WTC11 (cell line): ENCODE data around the gene BRSK2.

ENCODE experiments used
- CBFB ChIP-seq: sonication (generic); formaldehyde crosslinking; IDR thresholded peaks from 2 replicates; pipeline ENCODE4 v1.8.1; 2022; ENCODE audit warnings: mild to moderate bottlenecking, low read depth, missing genetic modification reagents
- CTCF ChIP-seq: fragments of 200-600 bp; IDR thresholded peaks from 2 replicates; pipeline ENCODE4 v1.8.0; 2022; ENCODE audit warnings: antibody characterized with exemption
- ELF4 ChIP-seq: sonication (generic); formaldehyde crosslinking; IDR thresholded peaks from 2 replicates; pipeline ENCODE4 v1.8.1; 2022; ENCODE audit warnings: low read depth, mild to moderate bottlenecking, moderate library complexity, missing genetic modification reagents
- MAX ChIP-seq: sonication (generic); formaldehyde crosslinking; IDR thresholded peaks from 2 replicates; pipeline ENCODE4 v1.8.0; 2022; ENCODE audit warnings: mild to moderate bottlenecking, missing genetic modification reagents
- TP53 ChIP-seq: sonication (generic); formaldehyde crosslinking; IDR thresholded peaks from 2 replicates; pipeline ENCODE4 v1.8.1; 2023; ENCODE audit warnings: mild to moderate bottlenecking, missing genetic modification reagents
- USF1 ChIP-seq: sonication (generic); formaldehyde crosslinking; IDR thresholded peaks from 2 replicates; pipeline ENCODE4 v1.8.0; 2022; ENCODE audit warnings: mild to moderate bottlenecking, missing genetic modification reagents
- ZBTB43 ChIP-seq: sonication (generic); formaldehyde crosslinking; IDR thresholded peaks from 2 replicates; pipeline ENCODE4 v1.8.1; 2023; ENCODE audit warnings: mild to moderate bottlenecking, missing genetic modification reagents
- ZNF317 ChIP-seq: sonication (generic); formaldehyde crosslinking; IDR thresholded peaks from 2 replicates; pipeline ENCODE4 v1.8.1; 2023; ENCODE audit warnings: low read depth, mild to moderate bottlenecking, moderate library complexity, missing genetic modification reagents, borderline replicate concordance
- TF ChIP-seq, protein P1 (sequence below): sonication (generic); formaldehyde crosslinking; IDR thresholded peaks from 2 replicates; pipeline ENCODE4 v1.8.0; 2022; ENCODE audit warnings: mild to moderate bottlenecking, missing genetic modification reagents
- TF ChIP-seq, protein P2 (sequence below): sonication (generic); formaldehyde crosslinking; IDR thresholded peaks from 2 replicates; pipeline ENCODE4 v1.8.0; 2023; ENCODE audit warnings: missing genetic modification reagents
- TF ChIP-seq, protein P3 (sequence below): sonication (generic); formaldehyde crosslinking; IDR thresholded peaks from 2 replicates; pipeline ENCODE4 v1.8.1; 2022; ENCODE audit warnings: low read depth, mild to moderate bottlenecking, moderate library complexity, missing genetic modification reagents, borderline replicate concordance
- TF ChIP-seq, protein P4 (sequence below): sonication (generic); formaldehyde crosslinking; IDR thresholded peaks from 2 replicates; pipeline ENCODE4 v1.8.1; 2022; ENCODE audit warnings: low read depth, missing genetic modification reagents, borderline replicate concordance
- TF ChIP-seq, protein P5 (sequence below): fragments of 250-450 bp; sonication (Bioruptor Pico); IDR thresholded peaks from 2 replicates; pipeline ENCODE4 v1.9.0; 2021; ENCODE audit warnings: mild to moderate bottlenecking
- TF ChIP-seq, protein P6 (sequence below): fragments of 250-450 bp; sonication (Bioruptor Pico); conservative IDR thresholded peaks from 2 replicates; pipeline ENCODE4 v1.9.0; 2021; ENCODE audit warnings: mild to moderate bottlenecking

DNA sequence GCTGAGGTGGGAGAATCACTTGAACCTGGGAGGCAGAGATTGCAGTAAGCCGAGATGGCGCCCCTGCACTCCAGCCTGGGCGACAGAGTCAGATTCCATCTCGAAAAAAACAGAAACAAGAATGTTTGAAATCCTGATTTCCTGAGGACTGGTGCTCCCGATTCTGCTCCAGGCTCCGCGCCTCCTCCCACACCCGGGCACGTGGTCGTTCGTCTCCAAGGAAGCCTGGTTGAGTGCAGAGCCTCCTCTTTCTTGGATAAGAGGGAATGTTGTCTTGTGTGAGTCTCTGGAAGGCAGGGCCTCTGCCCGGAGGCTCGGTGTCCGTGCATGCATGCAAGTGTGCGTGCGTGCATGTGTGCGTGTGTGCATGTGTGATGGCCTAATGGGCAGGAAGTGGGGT is 30.1 kb downstream of the BRSK2 start:
- TF ChIP-seq CTCF (no peak), ZBTB43 (CRISPR knock-in tag) (no peak), ZNF317 (CRISPR knock-in tag) (no peak), ELF4 (CRISPR knock-in tag) (no peak), MAX (no peak), CBFB (CRISPR knock-in tag) (no peak), USF1 (CRISPR knock-in tag) (no peak), TP53 (no peak)
- TF ChIP-seq, protein P1, sequence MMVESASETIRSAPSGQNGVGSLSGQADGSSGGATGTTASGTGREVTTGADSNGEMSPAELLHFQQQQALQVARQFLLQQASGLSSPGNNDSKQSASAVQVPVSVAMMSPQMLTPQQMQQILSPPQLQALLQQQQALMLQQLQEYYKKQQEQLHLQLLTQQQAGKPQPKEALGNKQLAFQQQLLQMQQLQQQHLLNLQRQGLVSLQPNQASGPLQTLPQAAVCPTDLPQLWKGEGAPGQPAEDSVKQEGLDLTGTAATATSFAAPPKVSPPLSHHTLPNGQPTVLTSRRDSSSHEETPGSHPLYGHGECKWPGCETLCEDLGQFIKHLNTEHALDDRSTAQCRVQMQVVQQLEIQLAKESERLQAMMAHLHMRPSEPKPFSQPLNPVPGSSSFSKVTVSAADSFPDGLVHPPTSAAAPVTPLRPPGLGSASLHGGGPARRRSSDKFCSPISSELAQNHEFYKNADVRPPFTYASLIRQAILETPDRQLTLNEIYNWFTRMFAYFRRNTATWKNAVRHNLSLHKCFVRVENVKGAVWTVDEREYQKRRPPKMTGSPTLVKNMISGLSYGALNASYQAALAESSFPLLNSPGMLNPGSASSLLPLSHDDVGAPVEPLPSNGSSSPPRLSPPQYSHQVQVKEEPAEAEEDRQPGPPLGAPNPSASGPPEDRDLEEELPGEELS (CRISPR knock-in tag) = no peak
- TF ChIP-seq, protein P2, sequence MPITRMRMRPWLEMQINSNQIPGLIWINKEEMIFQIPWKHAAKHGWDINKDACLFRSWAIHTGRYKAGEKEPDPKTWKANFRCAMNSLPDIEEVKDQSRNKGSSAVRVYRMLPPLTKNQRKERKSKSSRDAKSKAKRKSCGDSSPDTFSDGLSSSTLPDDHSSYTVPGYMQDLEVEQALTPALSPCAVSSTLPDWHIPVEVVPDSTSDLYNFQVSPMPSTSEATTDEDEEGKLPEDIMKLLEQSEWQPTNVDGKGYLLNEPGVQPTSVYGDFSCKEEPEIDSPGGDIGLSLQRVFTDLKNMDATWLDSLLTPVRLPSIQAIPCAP (CRISPR knock-in tag) = no peak
- TF ChIP-seq, protein P3, sequence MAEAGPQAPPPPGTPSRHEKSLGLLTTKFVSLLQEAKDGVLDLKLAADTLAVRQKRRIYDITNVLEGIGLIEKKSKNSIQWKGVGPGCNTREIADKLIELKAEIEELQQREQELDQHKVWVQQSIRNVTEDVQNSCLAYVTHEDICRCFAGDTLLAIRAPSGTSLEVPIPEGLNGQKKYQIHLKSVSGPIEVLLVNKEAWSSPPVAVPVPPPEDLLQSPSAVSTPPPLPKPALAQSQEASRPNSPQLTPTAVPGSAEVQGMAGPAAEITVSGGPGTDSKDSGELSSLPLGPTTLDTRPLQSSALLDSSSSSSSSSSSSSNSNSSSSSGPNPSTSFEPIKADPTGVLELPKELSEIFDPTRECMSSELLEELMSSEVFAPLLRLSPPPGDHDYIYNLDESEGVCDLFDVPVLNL = no peak
- TF ChIP-seq, protein P4, sequence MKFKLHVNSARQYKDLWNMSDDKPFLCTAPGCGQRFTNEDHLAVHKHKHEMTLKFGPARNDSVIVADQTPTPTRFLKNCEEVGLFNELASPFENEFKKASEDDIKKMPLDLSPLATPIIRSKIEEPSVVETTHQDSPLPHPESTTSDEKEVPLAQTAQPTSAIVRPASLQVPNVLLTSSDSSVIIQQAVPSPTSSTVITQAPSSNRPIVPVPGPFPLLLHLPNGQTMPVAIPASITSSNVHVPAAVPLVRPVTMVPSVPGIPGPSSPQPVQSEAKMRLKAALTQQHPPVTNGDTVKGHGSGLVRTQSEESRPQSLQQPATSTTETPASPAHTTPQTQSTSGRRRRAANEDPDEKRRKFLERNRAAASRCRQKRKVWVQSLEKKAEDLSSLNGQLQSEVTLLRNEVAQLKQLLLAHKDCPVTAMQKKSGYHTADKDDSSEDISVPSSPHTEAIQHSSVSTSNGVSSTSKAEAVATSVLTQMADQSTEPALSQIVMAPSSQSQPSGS (CRISPR knock-in tag) = no peak
- TF ChIP-seq, protein P5, sequence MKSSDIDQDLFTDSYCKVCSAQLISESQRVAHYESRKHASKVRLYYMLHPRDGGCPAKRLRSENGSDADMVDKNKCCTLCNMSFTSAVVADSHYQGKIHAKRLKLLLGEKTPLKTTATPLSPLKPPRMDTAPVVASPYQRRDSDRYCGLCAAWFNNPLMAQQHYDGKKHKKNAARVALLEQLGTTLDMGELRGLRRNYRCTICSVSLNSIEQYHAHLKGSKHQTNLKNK (CRISPR knock-in tag) = no peak
- TF ChIP-seq, protein P6, sequence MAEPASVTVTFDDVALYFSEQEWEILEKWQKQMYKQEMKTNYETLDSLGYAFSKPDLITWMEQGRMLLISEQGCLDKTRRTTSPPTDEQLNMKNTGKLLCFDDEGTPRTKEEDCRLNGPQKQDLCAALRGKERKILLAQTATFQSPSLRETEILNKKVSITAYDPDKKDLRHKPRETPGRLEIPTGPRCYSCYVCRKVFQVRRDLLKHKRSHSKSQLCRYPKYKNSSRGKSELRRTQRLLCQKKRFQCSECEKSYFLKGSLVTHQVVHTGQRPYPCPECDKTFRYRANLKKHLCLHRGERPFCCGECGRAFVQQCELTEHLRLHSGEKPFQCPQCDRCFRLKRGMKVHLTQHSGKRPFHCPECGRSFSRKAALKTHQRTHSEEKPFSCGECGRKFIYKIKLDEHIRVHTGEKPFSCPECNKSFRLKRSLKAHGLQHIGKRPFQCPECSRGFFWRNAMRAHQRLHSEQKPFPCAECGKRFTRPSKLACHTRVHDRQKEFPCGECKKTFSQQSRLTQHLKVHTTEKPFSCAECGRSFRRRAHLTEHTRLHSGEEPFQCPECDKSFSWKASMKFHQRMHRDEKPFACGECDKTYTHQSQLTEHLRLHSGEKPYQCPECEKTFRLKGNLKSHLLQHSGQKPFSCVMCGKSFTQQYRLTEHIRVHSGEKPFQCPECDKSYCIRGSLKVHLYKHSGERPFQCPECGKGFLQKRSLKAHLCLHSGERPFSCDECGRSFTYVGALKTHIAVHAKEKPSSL = no peak
